ENCODE measurements around the gene ACP5.
A peak's percentile ranks its signal among the peaks of the same experiment; 100 is the strongest.

The ACP5 gene

GRCh38 chr19:11547929-11548700 lies 29.3 kb downstream of the ACP5 start:
- DNase-seq (ENCODE audit: low read depth), result no peak

- DNase-seq (ENCODE audit: low read depth), result no peak
Measured at GRCh38 chr19:11541238-11541637, 36.2 kb downstream of the ACP5 start.

GRCh38 chr19:11540645-11541044 lies 36.8 kb downstream of the ACP5 start:
- DNase-seq (ENCODE audit: low read depth), result no peak

- no peak for DNase-seq (ENCODE audit: low read depth)
Measured at GRCh38 chr19:11539495-11540365, 37.7 kb downstream of the ACP5 start.

GRCh38 chr19:11538232-11539036 lies 39.0 kb downstream of the ACP5 start, which contains the start of gene CNN1:
CNN1 (plus strand) TSS chr19:11538851; CDS start chr19:11538928, 77 bp downstream.
- peak; percentile 61 for DNase-seq (ENCODE audit: low read depth)

GRCh38 chr19:11535792-11536595 lies 41.5 kb downstream of the ACP5 start:
- peak; percentile 41 for DNase-seq (ENCODE audit: low read depth)

- no peak for DNase-seq (ENCODE audit: low read depth)
Measured at GRCh38 chr19:11534948-11535347, 42.5 kb downstream of the ACP5 start.

- no peak for DNase-seq (ENCODE audit: low read depth)
Measured at GRCh38 chr19:11534538-11534937, 42.9 kb downstream of the ACP5 start.

GRCh38 chr19:11530432-11530831 lies 47.0 kb downstream of the ACP5 start:
- DNase-seq (ENCODE audit: low read depth), result no peak

- DNase-seq (ENCODE audit: low read depth), result peak; percentile 96
Measured at GRCh38 chr19:11528551-11529341, 48.7 kb downstream of the ACP5 start, which contains the start of gene ECSIT. ECSIT (minus strand) TSS chr19:11529134; CDS start chr19:11519170, 9,964 bp downstream.
